CD8-positive, alpha-beta memory T cell (primary cell): Measurements from ENCODE around the gene TCF7. TPM values are rescaled to one million over a fixed set of nuclear protein-coding genes. Genes with fewer than 3 reads are reported as not detected.
A peak's percentile ranks its signal among the peaks of the same experiment; 100 is the strongest.

ENCODE experiments used
- CTCF ChIA-PET: fragments of 350-600 bp; sonication (Branson Sonifier 250); formaldehyde crosslinking; loops from one replicate; lab custom pipeline; 2021; ENCODE audit warnings: antibody characterized with exemption; lab: Charles Lee
- POLR2A ChIA-PET: fragments of 350-600 bp; sonication (Branson Sonifier 250); formaldehyde crosslinking; loops from one replicate; lab custom pipeline; 2021; ENCODE audit warnings: antibody characterized with exemption; lab: Charles Lee
- DNase-seq, 5 donors: peaks; one replicate each; pipeline versions ENCODE4 v3.0.0 to v3.0.0-alpha.2; 2020 to 2022; ENCODE audit warnings: mixed read lengths in 1 of 5
- H3K27ac ChIP-seq: one replicate; pipeline ENCODE4 v1.7.0; 2013; ENCODE audit warnings: low read depth, mild to moderate bottlenecking, low read length, moderate library complexity
- H3K27me3 ChIP-seq: 2 replicates; pipeline ENCODE4 v1.7.0; 2013; ENCODE audit warnings: low read length, mild to moderate bottlenecking; ENCODE audit not compliant: insufficient read depth, poor library complexity, severe bottlenecking
- H3K36me3 ChIP-seq: 2 replicates; pipeline ENCODE4 v1.7.0; 2013; ENCODE audit warnings: mild to moderate bottlenecking, low read length, moderate library complexity; ENCODE audit not compliant: insufficient read depth
- H3K4me1 ChIP-seq: 2 replicates; pipeline ENCODE4 v1.7.0; 2013; ENCODE audit warnings: mild to moderate bottlenecking, low read length, moderate library complexity; ENCODE audit not compliant: insufficient read depth
- H3K4me3 ChIP-seq: 2 replicates; pipeline ENCODE4 v1.7.0; 2013; ENCODE audit warnings: mild to moderate bottlenecking, low read length
- H3K9me3 ChIP-seq: 2 replicates; pipeline ENCODE4 v1.7.0; 2013; ENCODE audit warnings: mild to moderate bottlenecking, low read length
- H3K27ac Mint-ChIP-seq, 8 donors: one replicate each; pipeline ENCODE4 v1.8.0; 2020 to 2021; ENCODE audit warnings: mixed read lengths in 8 of 8, mild to moderate bottlenecking in 6 of 8, inconsistent platforms in 3 of 8, moderate library complexity in 3 of 8
- H3K27me3 Mint-ChIP-seq, 2 donors: one replicate each; pipeline ENCODE4 v1.8.0; 2020 to 2021; ENCODE audit warnings: mixed read lengths in 2 of 2, mild to moderate bottlenecking in 1 of 2, moderate library complexity in 1 of 2
- H3K36me3 Mint-ChIP-seq, 3 donors: one replicate each; pipeline ENCODE4 v1.8.0; 2020 to 2021; ENCODE audit warnings: mixed read lengths in 3 of 3, inconsistent platforms in 1 of 3, mild to moderate bottlenecking in 1 of 3
- H3K4me1 Mint-ChIP-seq, 3 donors: one replicate each; pipeline ENCODE4 v1.8.0; 2020 to 2021; ENCODE audit warnings: mixed read lengths in 3 of 3, inconsistent platforms in 1 of 3, mild to moderate bottlenecking in 1 of 3
- H3K4me3 Mint-ChIP-seq, 7 donors: one replicate each; pipeline ENCODE4 v1.8.0; 2020 to 2021; ENCODE audit warnings: mixed read lengths in 7 of 7, mild to moderate bottlenecking in 6 of 7, moderate library complexity in 4 of 7, inconsistent platforms in 2 of 7
- H3K9me3 Mint-ChIP-seq, 5 donors: one replicate each; pipeline ENCODE4 v1.8.0; 2020 to 2022; ENCODE audit warnings: mixed read lengths in 5 of 5, mild to moderate bottlenecking in 3 of 5, moderate library complexity in 2 of 5, inconsistent platforms in 1 of 5
- polyA plus RNA-seq: library from polyadenylated mRNA; unstranded; fragments of 300-500 nt; fragmentation: Illumina TruSeq; gene quantifications from one replicate; pipeline ENCODE4 v1.2.3, GENCODE V29; 2021
- total RNA-seq, 2 experiments: library from RNA; stranded (reverse); gene quantifications; one replicate each; pipeline ENCODE4 v1.2.3, GENCODE V29; 2021

TCF7 gene
- total and polyA plus RNA-seq, 3 experiments from 2014 or later = 85.2 to 344 (median 89.7) TPM

DNA sequence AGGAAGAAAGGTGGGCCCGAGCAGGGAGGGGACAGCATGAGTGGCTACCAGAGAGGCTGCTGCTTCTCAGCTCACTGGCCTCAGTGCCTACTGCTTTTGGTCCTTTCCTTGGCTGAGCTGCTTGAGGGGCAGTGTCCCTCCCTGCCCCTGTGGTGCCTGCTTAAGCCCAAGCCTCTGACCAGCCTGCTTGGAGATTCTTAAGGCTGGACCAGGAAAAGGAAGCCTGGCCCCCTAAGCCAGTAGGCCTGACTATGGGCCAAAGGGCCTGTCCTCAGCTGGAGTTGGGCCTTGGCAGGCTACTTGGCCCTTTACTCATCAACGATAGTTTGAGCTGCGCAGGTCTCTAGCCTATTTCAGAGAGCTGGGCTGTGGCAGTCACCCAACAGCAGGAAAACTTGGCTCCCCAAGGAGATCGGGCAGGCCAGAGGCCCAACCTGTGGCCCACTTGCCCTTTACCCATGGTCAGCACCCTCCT is 24.9 kb downstream of the TCF7 start:
- peaks cover 70% of the 10 kb centered on the region for H3K4me1 ChIP-seq
- H3K4me1 Mint-ChIP-seq = peaks cover 70 to 98% (median 92%) of the 10 kb centered on the region in 3 donors
- H3K27me3 Mint-ChIP-seq = no peaks in the 10 kb centered on the region
- H3K9me3 ChIP-seq = no peaks in the 10 kb centered on the region
- H3K9me3 Mint-ChIP-seq = no peaks in the 10 kb centered on the region
- no peaks in the 10 kb centered on the region for H3K27me3 ChIP-seq
- no peak overlapping the region for H3K4me3 ChIP-seq
- H3K4me3 Mint-ChIP-seq = peak overlapping the region in 4 of 7 donors; percentile 15 to 68 (median 35)
- H3K36me3 Mint-ChIP-seq = peaks cover 10 to 99% (median 23%) of the 10 kb centered on the region in 3 donors
- H3K27ac ChIP-seq = peak overlapping the region; percentile 20
- peak overlapping the region; percentile 86 to 100 (median 96) for H3K27ac Mint-ChIP-seq
- CTCF ChIA-PET = interaction anchor here (0.8 to 26.0 kb wide), 7 partner anchors 8 to 160 kb away, joined by 3 to 429 read pairs (median 6); no protein-coding TSS in a partner anchor
- POLR2A ChIA-PET = interaction anchor here (0.8 to 5.3 kb wide), 12 partner anchors 10 to 100 kb away, joined by 3 to 48 read pairs (median 8); partner anchors contain the start of gene TCF7
- peaks cover 86% of the 10 kb centered on the region for H3K36me3 ChIP-seq
- DNase-seq = no peak

DNA sequence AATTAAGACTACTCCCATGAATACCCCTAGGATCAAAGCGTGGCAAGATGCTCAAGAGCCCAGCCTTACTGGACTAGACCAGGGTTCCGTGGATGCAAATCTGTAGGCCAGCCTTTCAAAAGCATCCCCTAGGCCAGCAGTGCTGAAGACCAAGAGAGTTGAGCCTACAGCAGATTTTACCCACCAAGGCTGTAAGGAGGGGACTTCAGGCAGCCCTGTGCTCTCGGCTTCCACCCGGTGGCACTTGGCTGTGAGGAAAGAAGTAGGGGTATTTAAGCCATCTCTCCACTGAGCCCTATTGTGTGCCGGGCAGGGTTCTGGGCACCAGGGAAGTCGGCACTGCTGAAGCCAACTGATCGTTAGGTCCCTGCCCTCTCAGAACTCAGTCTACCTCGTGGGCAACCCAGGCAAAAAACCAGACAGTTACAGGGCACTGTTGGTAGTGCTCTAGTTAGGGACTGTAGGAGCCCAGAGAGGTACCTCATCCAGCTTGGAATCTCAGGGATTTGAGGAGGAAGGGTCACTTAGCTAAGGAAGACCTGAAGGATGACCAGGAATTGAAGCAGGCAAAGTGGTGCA is 25.5 kb downstream of the TCF7 start:
- H3K27ac ChIP-seq = peak overlapping the region; percentile 20
- H3K36me3 Mint-ChIP-seq = peaks cover 13 to 99% (median 22%) of the 10 kb centered on the region in 3 donors
- H3K27ac Mint-ChIP-seq = peak overlapping the region; percentile 86 to 100 (median 94)
- no peaks in the 10 kb centered on the region for H3K27me3 ChIP-seq
- ChIA-PET CTCF (interaction anchor here (1.0 to 26.0 kb wide), 11 partner anchors 8 to 140 kb away, joined by 3 to 429 read pairs (median 6); no protein-coding TSS in a partner anchor), POLR2A (interaction anchor here (0.5 to 5.3 kb wide), 17 partner anchors 10 to 1990 kb away, joined by 3 to 48 read pairs (median 7); partner anchors contain the start of gene TCF7)
- peak in 1 of 5 donors; percentile 30 for DNase-seq
- H3K4me3 Mint-ChIP-seq = peak overlapping the region in 4 of 7 donors; percentile 24 to 37 (median 35)
- H3K27me3 Mint-ChIP-seq = no peaks in the 10 kb centered on the region
- H3K4me3 ChIP-seq = no peak overlapping the region
- peaks cover 70 to 98% (median 92%) of the 10 kb centered on the region in 3 donors for H3K4me1 Mint-ChIP-seq
- no peaks in the 10 kb centered on the region for H3K9me3 Mint-ChIP-seq
- H3K4me1 ChIP-seq = peaks cover 64% of the 10 kb centered on the region
- no peaks in the 10 kb centered on the region for H3K9me3 ChIP-seq
- H3K36me3 ChIP-seq = peaks cover 86% of the 10 kb centered on the region

DNA sequence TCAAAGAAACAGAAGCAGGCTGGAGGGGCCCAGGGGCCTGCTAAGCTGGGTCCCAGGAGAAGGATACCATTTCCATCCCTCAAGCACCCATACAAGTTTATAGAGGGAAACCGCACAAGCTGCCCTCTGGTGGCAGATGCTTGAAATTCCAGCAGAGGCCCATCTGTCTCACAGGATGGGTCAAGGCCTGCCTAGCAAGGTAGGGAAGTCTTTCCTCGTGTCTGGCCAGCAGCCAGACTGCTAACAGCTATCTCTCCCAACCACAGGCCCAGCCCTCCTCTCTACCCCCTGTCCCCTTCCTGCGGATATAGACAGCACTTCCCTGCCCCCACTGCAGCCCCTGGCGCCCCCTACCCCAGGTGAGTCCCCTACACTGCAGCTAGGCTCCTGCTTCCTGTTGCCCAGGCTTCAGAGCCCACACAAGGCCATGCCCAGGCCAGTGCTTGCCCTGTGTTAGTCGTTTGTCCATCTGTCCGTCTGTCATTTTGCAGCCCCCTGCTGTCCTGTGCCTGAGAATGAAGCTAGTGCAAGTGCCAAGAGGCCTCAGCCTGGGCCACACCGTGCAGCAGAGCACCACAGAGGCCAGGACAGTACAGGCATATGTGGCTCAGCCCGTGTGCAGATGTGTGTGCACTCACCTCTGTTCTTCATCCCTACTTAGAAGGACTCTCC is 26.2 kb downstream of the TCF7 start:
- ChIA-PET POLR2A (interaction anchor here (0.5 to 5.3 kb wide), 13 partner anchors 11 to 1990 kb away, joined by 3 to 48 read pairs (median 8); partner anchors contain the start of gene TCF7), CTCF (interaction anchor here (0.7 to 26.0 kb wide), 11 partner anchors 8 to 141 kb away, joined by 3 to 429 read pairs (median 4); no protein-coding TSS in a partner anchor)
- no peaks in the 10 kb centered on the region for H3K27me3 Mint-ChIP-seq

DNA sequence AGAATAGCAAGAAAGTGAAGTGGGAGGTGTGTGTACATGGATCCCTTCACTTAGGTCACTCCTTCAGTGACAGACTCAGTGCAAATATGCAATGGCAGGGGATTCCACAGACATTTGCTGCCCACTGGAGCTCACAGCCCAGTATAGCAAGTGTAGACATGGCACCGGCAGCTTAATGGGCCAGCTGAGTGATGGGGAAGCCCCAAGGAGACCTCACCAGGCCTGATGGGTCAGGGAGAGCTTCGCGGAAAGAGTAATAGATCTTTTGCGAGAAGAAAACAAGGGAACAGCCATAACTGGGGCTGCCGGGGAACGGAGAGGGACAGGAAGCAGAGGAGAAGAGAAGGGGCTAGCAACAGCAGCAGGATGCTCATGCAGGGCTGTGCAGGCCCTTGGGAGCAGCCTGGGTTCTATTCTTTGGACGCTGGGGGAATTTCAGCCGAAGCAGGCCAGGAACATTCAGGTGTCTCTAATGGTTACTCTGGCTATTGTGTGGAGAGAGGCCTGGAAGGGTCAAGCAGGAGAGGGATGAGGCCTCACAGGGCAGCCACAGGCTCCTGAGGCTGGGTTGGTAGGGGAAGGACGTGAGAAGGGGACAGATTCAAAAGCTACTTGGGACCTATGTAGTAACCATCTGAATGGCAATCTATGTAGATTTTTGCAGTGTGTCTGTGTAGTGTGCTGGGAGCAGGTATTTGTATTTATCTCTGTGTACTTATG is 27.0 kb downstream of the TCF7 start:
- H3K36me3 ChIP-seq = peaks cover 92% of the 10 kb centered on the region
- DNase-seq = peak in 1 of 5 donors; percentile 50
- H3K27me3 Mint-ChIP-seq = no peaks in the 10 kb centered on the region
- ChIA-PET POLR2A (interaction anchor here (1.1 to 5.3 kb wide), 9 partner anchors 18 to 102 kb away, joined by 4 to 48 read pairs (median 8); partner anchors contain the start of gene TCF7), CTCF (interaction anchor here (1.4 to 26.0 kb wide), 6 partner anchors 9 to 115 kb away, joined by 3 to 429 read pairs (median 9); no protein-coding TSS in a partner anchor)
- peaks cover 57 to 96% (median 83%) of the 10 kb centered on the region in 3 donors for H3K4me1 Mint-ChIP-seq
- peak overlapping the region; percentile 35 for H3K27ac ChIP-seq
- H3K9me3 Mint-ChIP-seq = no peaks in the 10 kb centered on the region
- H3K9me3 ChIP-seq = no peaks in the 10 kb centered on the region
- H3K4me3 Mint-ChIP-seq = peak overlapping the region in 1 of 7 donors; percentile 59
- H3K27ac Mint-ChIP-seq = peak overlapping the region; percentile 70 to 100 (median 93)
- H3K4me3 ChIP-seq = no peak overlapping the region
- no peaks in the 10 kb centered on the region for H3K27me3 ChIP-seq
- peaks cover 4 to 99% (median 17%) of the 10 kb centered on the region in 3 donors for H3K36me3 Mint-ChIP-seq
- H3K4me1 ChIP-seq = peaks cover 49% of the 10 kb centered on the region

More for the DNA sequence above, 26.2 kb downstream of the TCF7 start:
- Histone ChIP-seq H3K4me3 (no peak overlapping the region), H3K27ac (peak overlapping the region; percentile 35), H3K9me3 (no peaks in the 10 kb centered on the region), H3K4me1 (peaks cover 57% of the 10 kb centered on the region), H3K27me3 (no peaks in the 10 kb centered on the region), H3K36me3 (peaks cover 87% of the 10 kb centered on the region)
- Mint-ChIP-seq H3K36me3 (peaks cover 8 to 99% (median 16%) of the 10 kb centered on the region in 3 donors), H3K4me3 (peak overlapping the region in 2 of 7 donors; percentile 24 to 59), H3K9me3 (no peaks in the 10 kb centered on the region), H3K27ac (peak overlapping the region; percentile 86 to 100 (median 94)), H3K4me1 (peaks cover 65 to 97% (median 86%) of the 10 kb centered on the region in 3 donors)
- DNase-seq = peak in 4 of 5 donors; percentile 47 to 73 (median 58)

DNA sequence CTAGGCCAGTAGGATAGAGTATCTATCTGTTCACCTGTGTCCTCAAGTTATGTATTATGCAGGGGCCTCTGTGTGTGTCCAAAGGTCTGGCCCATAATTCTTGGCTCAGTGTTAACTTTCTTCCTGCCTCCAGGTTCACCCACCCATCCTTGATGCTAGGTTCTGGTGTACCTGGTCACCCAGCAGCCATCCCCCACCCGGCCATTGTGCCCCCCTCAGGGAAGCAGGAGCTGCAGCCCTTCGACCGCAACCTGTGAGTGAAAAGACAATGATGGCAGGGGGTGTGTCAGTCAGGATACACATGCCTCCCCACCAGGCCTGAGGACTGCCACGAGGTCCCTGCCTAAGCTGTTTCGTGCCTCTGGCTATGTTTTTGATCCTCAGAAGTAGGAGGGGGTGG is 27.6 kb downstream of the TCF7 start:
- no peaks in the 10 kb centered on the region for H3K27me3 Mint-ChIP-seq
- H3K9me3 Mint-ChIP-seq = no peaks in the 10 kb centered on the region
- peaks cover 4 to 99% (median 17%) of the 10 kb centered on the region in 3 donors for H3K36me3 Mint-ChIP-seq
- peak overlapping the region in 7 of 8 donors; percentile 54 to 100 (median 93) for H3K27ac Mint-ChIP-seq
- DNase-seq = peak in 1 of 5 donors; percentile 46
- no peak overlapping the region for H3K27ac ChIP-seq
- POLR2A ChIA-PET = interaction anchor here (1.6 to 4.0 kb wide), 3 partner anchors 11 to 42 kb away, joined by 5 to 25 read pairs (median 6); no protein-coding TSS in a partner anchor
- H3K4me3 ChIP-seq = no peak overlapping the region
- no peaks in the 10 kb centered on the region for H3K9me3 ChIP-seq
- no peaks in the 10 kb centered on the region for H3K27me3 ChIP-seq
- H3K36me3 ChIP-seq = peaks cover 94% of the 10 kb centered on the region
- CTCF ChIA-PET = interaction anchor here (1.0 to 26.0 kb wide), 3 partner anchors 10 to 100 kb away, joined by 3 to 429 read pairs (median 10); no protein-coding TSS in a partner anchor
- H3K4me1 Mint-ChIP-seq = peaks cover 52 to 93% (median 77%) of the 10 kb centered on the region in 3 donors
- H3K4me1 ChIP-seq = peaks cover 43% of the 10 kb centered on the region
- no peak overlapping the region for H3K4me3 Mint-ChIP-seq

DNA sequence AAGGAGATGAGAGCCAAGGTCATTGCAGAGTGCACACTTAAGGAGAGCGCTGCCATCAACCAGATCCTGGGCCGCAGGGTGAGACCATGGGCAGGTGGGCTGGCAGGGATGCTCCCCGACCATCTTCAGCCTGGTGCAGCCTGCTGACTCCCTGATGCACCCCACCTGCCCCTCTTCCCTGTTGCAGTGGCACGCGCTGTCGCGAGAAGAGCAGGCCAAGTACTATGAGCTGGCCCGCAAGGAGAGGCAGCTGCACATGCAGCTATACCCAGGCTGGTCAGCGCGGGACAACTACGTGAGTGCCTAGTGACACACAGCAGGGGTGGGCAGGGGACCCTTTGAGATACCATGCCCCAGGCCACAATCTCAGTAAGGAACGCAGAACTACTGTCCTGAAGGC is 28.3 kb downstream of the TCF7 start:
- Histone ChIP-seq H3K36me3 (peaks cover 90% of the 10 kb centered on the region), H3K27me3 (no peaks in the 10 kb centered on the region), H3K4me1 (peaks cover 36% of the 10 kb centered on the region), H3K4me3 (no peak overlapping the region), H3K27ac (no peak overlapping the region), H3K9me3 (no peaks in the 10 kb centered on the region)
- Mint-ChIP-seq H3K4me3 (peak overlapping the region in 1 of 7 donors; percentile 12), H3K4me1 (peaks cover 44 to 88% (median 69%) of the 10 kb centered on the region in 3 donors), H3K9me3 (no peaks in the 10 kb centered on the region), H3K36me3 (peaks cover 4 to 96% (median 17%) of the 10 kb centered on the region in 3 donors), H3K27me3 (no peaks in the 10 kb centered on the region), H3K27ac (peak overlapping the region in 6 of 8 donors; percentile 29 to 97 (median 62))
- CTCF ChIA-PET = interaction anchor here (1.0 to 26.0 kb wide), 6 partner anchors 12 to 116 kb away, joined by 3 to 429 read pairs (median 3); no protein-coding TSS in a partner anchor
- no peak for DNase-seq
- POLR2A ChIA-PET = interaction anchor here (0.5 to 4.0 kb wide), 7 partner anchors 11 to 42 kb away, joined by 3 to 25 read pairs (median 6); no protein-coding TSS in a partner anchor
